GM19452 (cell line): ENCODE data around the gene AMELX.

Experiments used
- ATAC-seq: cut with Tn5 transposase; IDR thresholded peaks from one replicate; pipeline ENCODE4 v1.9.1; 2021; ENCODE audit not compliant: unreplicated experiment

The AMELX gene

GRCh38 chrX:11305641-11306040 lies 12.4 kb downstream of the AMELX start:
- ATAC-seq: no peak

- no peak for ATAC-seq
Measured at GRCh38 chrX:11309220-11309619, 16.0 kb downstream of the AMELX start.

DNA sequence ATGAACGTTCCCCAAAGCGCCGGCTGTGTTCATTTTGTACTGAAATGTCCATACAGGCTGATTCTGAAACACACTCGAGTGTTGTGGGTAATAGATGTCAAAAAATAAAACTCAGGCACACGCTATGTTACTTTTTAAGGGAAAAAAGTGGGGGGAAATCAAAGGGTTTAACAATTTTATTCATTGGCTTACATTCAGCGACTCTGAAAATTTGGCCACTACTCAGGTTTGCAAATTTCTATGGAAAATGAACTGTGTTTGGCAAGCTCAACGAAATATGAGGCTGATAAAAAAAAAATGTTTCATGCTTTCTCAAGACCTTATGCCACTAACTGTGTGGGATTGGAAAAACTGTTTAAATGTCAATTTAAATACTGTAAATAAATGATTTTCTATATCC lies 18.5 kb downstream of the AMELX start:
- no peak for ATAC-seq

DNA sequence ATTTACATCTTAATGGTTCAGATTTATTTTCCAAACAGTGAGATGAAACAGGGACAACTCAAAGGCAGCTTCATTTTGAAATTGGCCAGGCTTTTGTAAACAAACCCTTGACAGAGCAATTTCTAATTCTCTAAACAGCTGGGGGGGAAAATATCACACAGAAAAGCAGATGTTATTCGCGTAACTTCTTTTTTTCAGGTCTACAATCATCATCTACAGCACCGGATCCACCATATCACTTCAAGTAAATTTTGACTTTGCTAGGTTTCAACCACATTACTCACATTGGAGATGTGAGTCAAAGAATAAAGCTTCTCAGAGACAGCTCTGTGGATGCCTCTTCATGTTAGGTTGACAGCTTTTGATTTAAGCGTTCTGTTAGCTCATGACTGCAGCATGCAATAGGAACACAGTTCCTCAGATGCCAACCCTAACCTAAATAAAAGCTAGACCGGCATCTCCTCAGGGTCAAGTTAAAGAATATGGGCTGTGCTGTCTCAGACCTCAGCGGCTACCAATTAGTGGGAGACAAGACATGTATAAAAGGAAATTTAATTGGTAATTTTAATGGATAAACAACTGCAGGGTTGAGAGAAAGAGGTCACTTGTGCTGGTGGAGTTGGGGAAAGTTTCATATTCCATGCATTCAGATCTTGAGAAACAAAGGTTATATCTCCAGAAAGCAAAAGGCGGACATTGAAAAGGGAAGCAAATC lies 26.8 kb downstream of the AMELX start:
- ATAC-seq: no peak

DNA sequence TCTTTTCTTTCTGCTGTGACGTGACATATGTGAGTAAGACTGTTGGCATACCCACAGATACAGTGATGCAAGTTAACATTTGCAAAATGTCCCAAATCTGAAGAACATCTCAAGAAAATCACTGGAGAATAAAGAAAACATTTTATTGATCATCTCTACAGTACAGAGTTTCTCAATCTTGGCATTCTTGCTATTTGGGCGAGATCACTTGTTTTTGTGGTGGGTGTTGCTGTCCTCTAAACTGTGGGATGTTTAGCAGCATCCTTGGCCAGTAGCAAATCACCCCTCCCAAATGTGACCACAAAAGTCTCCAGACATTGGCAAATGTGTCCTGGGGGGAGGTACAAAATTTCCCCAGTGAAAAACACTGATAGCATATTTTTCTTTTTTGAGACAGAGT lies 28.8 kb downstream of the AMELX start:
- no peak for ATAC-seq

- ATAC-seq: no peak
Measured at GRCh38 chrX:11328134-11328533, 34.9 kb downstream of the AMELX start.

DNA sequence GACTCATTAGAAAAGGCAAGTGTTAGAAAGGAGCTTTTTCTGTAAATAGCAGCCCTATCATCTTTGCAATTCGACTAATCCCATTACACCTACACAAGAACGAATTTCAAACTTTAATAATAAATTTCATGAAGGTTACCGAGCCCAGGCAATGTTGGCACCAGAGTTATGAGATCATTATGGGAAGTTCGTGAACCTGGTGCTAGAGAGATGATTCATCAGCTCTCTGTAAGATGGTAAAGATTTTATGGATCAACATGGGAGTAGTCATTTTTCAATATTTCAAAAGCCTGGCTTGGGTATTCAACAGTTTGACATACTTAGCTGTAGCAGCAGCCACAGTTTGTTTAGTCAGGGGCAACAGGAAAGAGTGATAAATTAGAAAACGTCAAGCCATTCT lies 35.8 kb downstream of the AMELX start:
- ATAC-seq: no peak

- no peak for ATAC-seq
Measured at GRCh38 chrX:11331788-11332187, 38.6 kb downstream of the AMELX start.

DNA sequence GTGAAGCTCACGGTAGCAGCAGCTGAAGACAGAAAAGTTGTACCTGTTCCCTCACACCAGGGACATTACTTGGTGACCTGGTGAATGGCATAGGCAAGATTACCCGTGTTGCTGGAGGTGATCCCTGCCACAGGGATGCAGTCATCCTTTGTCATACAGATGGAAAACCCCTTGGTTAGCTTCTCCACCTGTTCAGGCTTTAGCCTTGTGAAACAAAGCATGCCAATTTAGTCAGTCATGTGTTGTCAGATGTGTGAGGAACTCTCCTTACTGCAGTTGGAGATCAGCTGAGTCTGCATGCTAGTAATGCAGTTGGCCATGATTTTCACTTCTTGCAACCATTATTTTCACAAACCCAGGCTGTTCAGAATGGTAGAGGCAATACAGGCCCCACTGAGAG lies 41.0 kb downstream of the AMELX start:
- ATAC-seq: no peak

- no peak for ATAC-seq
Measured at GRCh38 chrX:11336201-11336600, 43.0 kb downstream of the AMELX start.

- ATAC-seq: no peak
Measured at GRCh38 chrX:11337292-11338009, 44.2 kb downstream of the AMELX start.

GRCh38 chrX:11341274-11342201 lies 48.3 kb downstream of the AMELX start:
- peak; percentile 82 for ATAC-seq

DNA sequence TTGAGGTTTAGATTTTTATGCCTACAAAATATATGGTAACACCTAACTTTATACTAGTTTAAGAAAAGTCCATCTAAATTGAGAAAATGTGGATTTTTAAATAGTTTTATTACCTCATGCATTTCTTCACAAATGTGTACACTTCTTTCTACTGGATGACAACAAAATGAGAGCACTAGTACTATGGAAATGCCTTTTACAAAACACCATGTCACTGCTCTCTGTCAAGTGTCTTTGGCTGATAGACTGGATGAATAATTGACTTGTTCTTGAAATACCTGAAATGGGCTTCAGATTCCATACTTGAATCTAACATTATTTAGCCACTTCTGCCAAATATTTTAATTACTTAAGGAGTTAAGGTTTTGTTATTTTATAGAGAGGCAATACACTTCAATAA lies 49.5 kb downstream of the AMELX start:
- ATAC-seq: no peak

- ATAC-seq: no peak
Measured at GRCh38 chrX:11346121-11346682, 53.0 kb downstream of the AMELX start.

DNA sequence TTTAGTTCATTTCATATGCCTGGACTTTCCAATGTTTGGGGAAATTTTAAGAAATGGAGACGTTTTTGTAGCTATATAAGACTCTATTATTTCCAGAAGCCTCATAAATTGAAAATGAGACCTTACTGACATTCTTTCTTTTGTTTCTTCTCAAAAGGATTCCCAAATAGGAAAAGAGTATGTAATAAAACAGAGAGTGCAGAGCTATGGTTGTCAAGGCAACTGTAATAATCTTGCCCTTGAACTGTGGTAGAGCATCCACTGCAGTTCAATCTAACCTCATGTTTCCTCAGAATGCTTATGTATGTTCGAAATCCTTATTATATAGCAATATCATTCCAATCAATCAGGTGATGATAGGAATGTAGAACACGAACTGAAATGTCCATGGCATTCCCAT lies 54.1 kb downstream of the AMELX start:
- no peak for ATAC-seq

DNA sequence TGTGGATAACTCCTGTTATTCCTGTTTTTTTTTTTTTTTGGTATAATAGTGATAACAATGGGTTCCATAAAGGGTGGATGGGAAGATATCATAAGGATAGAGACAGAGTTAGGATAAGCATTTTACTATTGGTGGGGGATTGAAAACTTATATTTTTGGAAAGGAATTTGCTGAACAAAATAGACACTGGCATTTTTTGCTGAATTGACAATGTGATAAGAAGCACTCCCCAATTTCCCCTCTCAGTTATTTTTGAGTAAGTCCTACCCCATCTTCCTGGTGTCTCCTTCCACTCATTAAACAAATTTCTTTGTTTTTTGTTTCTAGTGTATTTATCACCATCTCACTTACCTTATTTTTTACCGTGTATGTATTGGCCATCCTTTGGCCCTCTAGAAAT lies 55.8 kb downstream of the AMELX start:
- ATAC-seq: no peak

- no peak for ATAC-seq
Measured at GRCh38 chrX:11349661-11350337, 56.6 kb downstream of the AMELX start.
